H1 (cell line): ENCODE measurements around the gene GSTM3. TPM values are rescaled to one million over a fixed set of nuclear protein-coding genes. Genes with fewer than 3 reads are reported as not detected.

ENCODE experiments used
- CTCF ChIA-PET: fragments of 300-600 bp; sonication (Branson Sonifier 250); formaldehyde crosslinking; loops from one replicate; lab custom pipeline; 2021; ENCODE audit not compliant: partially characterized antibody; lab: Charles Lee
- POLR2A ChIA-PET: fragments of 300-600 bp; sonication (Branson Sonifier 250); formaldehyde crosslinking; loops from one replicate; lab custom pipeline; 2021; ENCODE audit warnings: inconsistent platforms; ENCODE audit not compliant: partially characterized antibody; lab: Charles Lee
- DNase-seq, 2 experiments: peaks; one replicate each; pipeline versions ENCODE4 v3.0.0 to v3.0.0-alpha.2; 2010 to 2022; ENCODE audit warnings: low spot score in 2 of 2, low read depth in 1 of 2, mixed read lengths in 1 of 2
- FAIRE-seq: peaks from 2 replicates; lab custom pipeline; 2011; peaks lifted over from hg19 to GRCh38; lab: Jason Lieb, UNC
- H2AFZ ChIP-seq: 2 replicates; pipeline ENCODE4 v1.8.1; 2012; ENCODE audit warnings: low read length, inconsistent platforms
- H2AK5ac ChIP-seq: 2 replicates; pipeline ENCODE4 v1.6.1; 2013; ENCODE audit warnings: low read depth, low read length
- H2BK120ac ChIP-seq: replicated peaks from 2 replicates; pipeline ENCODE3; 2013; ENCODE audit warnings: low read depth, low read length, inconsistent platforms
- H2BK12ac ChIP-seq: 2 replicates; pipeline ENCODE4 v1.6.1; 2013; ENCODE audit warnings: low read depth, low read length
- H2BK15ac ChIP-seq: 2 replicates; pipeline ENCODE4 v1.6.1; 2013; ENCODE audit warnings: low read length
- H2BK20ac ChIP-seq: 2 replicates; pipeline ENCODE4 v1.6.1; 2013; ENCODE audit warnings: low read length
- H2BK5ac ChIP-seq: 2 replicates; pipeline ENCODE4 v1.6.1; 2013; ENCODE audit warnings: low read depth, low read length
- H3K14ac ChIP-seq: 2 replicates; pipeline ENCODE4 v1.6.1; 2013; ENCODE audit warnings: inconsistent platforms; ENCODE audit not compliant: insufficient read length
- H3K18ac ChIP-seq: 2 replicates; pipeline ENCODE4 v1.6.1; 2013; ENCODE audit warnings: low read length; ENCODE audit errors: extremely low read depth
- H3K23ac ChIP-seq: 2 replicates; pipeline ENCODE4 v1.6.1; 2013; ENCODE audit warnings: inconsistent platforms; ENCODE audit not compliant: insufficient read length
- H3K23me2 ChIP-seq: 2 replicates; pipeline ENCODE4 v1.6.1; 2013; ENCODE audit warnings: low read depth, low read length
- H3K27ac ChIP-seq: 2 replicates; pipeline ENCODE4 v1.6.1; 2011; ENCODE audit warnings: low read depth, low read length, inconsistent platforms
- H3K27me3 ChIP-seq, 4 experiments: replicated peaks in 1 of 4; 1 replicate in 1 of 4; 2 replicates in 3 of 4; pipeline versions ENCODE4 v1.6.1 to v1.8.1; 2011 to 2013; ENCODE audit warnings: low read length in 3 of 4, mild to moderate bottlenecking in 3 of 4, inconsistent platforms in 2 of 4, mixed read lengths in 2 of 4, moderate library complexity in 1 of 4; ENCODE audit not compliant: control insufficient read depth in 3 of 4, insufficient read depth in 3 of 4; ENCODE audit errors: extremely low read depth in 1 of 4
- H3K36me3 ChIP-seq, 4 experiments: 2 replicates each; pipeline versions ENCODE4 v1.6.1 to v1.8.1; 2011 to 2013; ENCODE audit warnings: mild to moderate bottlenecking in 4 of 4, low read length in 3 of 4, moderate library complexity in 2 of 4, control low read depth in 1 of 4, inconsistent platforms in 1 of 4; ENCODE audit not compliant: insufficient read depth in 4 of 4, control insufficient read depth in 2 of 4
- H3K4ac ChIP-seq: replicated peaks from 2 replicates; pipeline ENCODE3; 2013; ENCODE audit warnings: low read length, low read depth, mixed read lengths, inconsistent platforms; ENCODE audit not compliant: insufficient read length
- H3K4me1 ChIP-seq, 4 experiments: replicated peaks in 1 of 4; 1 replicate in 1 of 4; 2 replicates in 3 of 4; pipeline versions ENCODE4 v1.6.1 to v1.8.1; 2011 to 2013; ENCODE audit warnings: low read length in 3 of 4, inconsistent platforms in 2 of 4, mixed read lengths in 1 of 4; ENCODE audit not compliant: insufficient read depth in 4 of 4, control insufficient read depth in 3 of 4
- H3K4me2 ChIP-seq, 2 experiments: 2 replicates each; pipeline versions ENCODE4 v1.6.1 to v1.8.1; 2011 to 2013; ENCODE audit warnings: low read depth in 2 of 2, low read length in 2 of 2, control low read depth in 1 of 2, inconsistent platforms in 1 of 2, mild to moderate bottlenecking in 1 of 2; ENCODE audit not compliant: insufficient read depth in 1 of 2
- H3K4me3 ChIP-seq, 4 experiments: fragments of 200-600, 300-600 bp in 1 of 4; sonication (generic), shearing (Covaris generic), sonication (Bioruptor Twin) in 1 of 4; 2 replicates each; pipeline versions ENCODE4 v1.5.1 to v1.8.1; 2011 to 2016; ENCODE audit warnings: low read length in 4 of 4, low read depth in 3 of 4, control low read depth in 2 of 4, inconsistent platforms in 2 of 4, mild to moderate bottlenecking in 2 of 4, mixed read lengths in 1 of 4, moderate library complexity in 1 of 4; ENCODE audit not compliant: insufficient read depth in 2 of 4; ENCODE audit errors: extremely low read depth in 1 of 4
- H3K56ac ChIP-seq: replicated peaks from 2 replicates; pipeline ENCODE3; 2013; ENCODE audit warnings: low read depth, mild to moderate bottlenecking, mixed read lengths, low read length, inconsistent platforms; ENCODE audit not compliant: insufficient read length
- H3K79me1 ChIP-seq: 2 replicates; pipeline ENCODE4 v1.6.1; 2013; ENCODE audit warnings: low read depth, low read length, control low read depth
- H3K79me2 ChIP-seq, 2 experiments: 2 replicates each; pipeline versions ENCODE4 v1.6.1 to v1.8.1; 2012 to 2013; ENCODE audit warnings: low read length in 2 of 2, mild to moderate bottlenecking in 2 of 2, inconsistent platforms in 1 of 2; ENCODE audit not compliant: insufficient read depth in 2 of 2, control insufficient read depth in 1 of 2
- H3K9ac ChIP-seq, 4 experiments: replicated peaks in 1 of 4; 1 replicate in 1 of 4; 2 replicates in 3 of 4; pipeline versions ENCODE4 v1.6.1 to v1.8.1; 2011 to 2013; ENCODE audit warnings: low read depth in 3 of 4, low read length in 3 of 4, control low read depth in 2 of 4, mild to moderate bottlenecking in 2 of 4, moderate library complexity in 2 of 4, inconsistent platforms in 1 of 4; ENCODE audit errors: extremely low read depth in 1 of 4
- H3K9me3 ChIP-seq, 2 experiments: 2 replicates each; pipeline versions ENCODE4 v1.6.1 to v1.8.1; 2012 to 2013; ENCODE audit warnings: mild to moderate bottlenecking in 2 of 2, moderate library complexity in 2 of 2, control low read depth in 1 of 2, inconsistent platforms in 1 of 2, low read depth in 1 of 2, low read length in 1 of 2, mixed read lengths in 1 of 2; ENCODE audit not compliant: insufficient read depth in 2 of 2
- H4K20me1 ChIP-seq, 2 experiments: replicated peaks in 1 of 2; 2 replicates each; pipeline versions ENCODE3 to v1.8.1; 2011 to 2013; ENCODE audit warnings: inconsistent platforms in 2 of 2, low read length in 2 of 2, mild to moderate bottlenecking in 1 of 2; ENCODE audit not compliant: insufficient read depth in 2 of 2, control insufficient read depth in 1 of 2
- H4K5ac ChIP-seq: 2 replicates; pipeline ENCODE4 v1.6.1; 2013; ENCODE audit warnings: low read length, low read depth, mixed read lengths, inconsistent platforms; ENCODE audit not compliant: insufficient read length
- H4K8ac ChIP-seq: 2 replicates; pipeline ENCODE4 v1.8.0; 2013; ENCODE audit warnings: mild to moderate bottlenecking, moderate library complexity, low read length, inconsistent platforms; ENCODE audit not compliant: insufficient read depth; ENCODE audit errors: extremely low read depth
- H4K91ac ChIP-seq: replicated peaks from 2 replicates; pipeline ENCODE3; 2013; ENCODE audit warnings: low read length, mixed read lengths, inconsistent platforms; ENCODE audit not compliant: insufficient read length
- SIRT6 ChIP-seq: IDR thresholded peaks from one replicate; pipeline ENCODE4 v1.7.1; 2012; ENCODE audit warnings: low read length, inconsistent platforms
- whole genome bisulfite sequencing, 2 experiments: shearing (Covaris generic) in 1 of 2; methylation state at CpG; one replicate each; pipeline versions ENCODE4 v1.1.6 to v1.1.7; 2013 to 2015; ENCODE audit warnings: low lambda C conversion rate in 2 of 2, mixed read lengths in 2 of 2, inconsistent platforms in 1 of 2, low coverage in 1 of 2, missing lambda C conversion rate in 1 of 2; ENCODE audit not compliant: insufficient replicate concordance in 2 of 2, insufficient coverage in 1 of 2, insufficient read length in 1 of 2; ENCODE audit errors: extremely low coverage in 1 of 2, missing lambda C conversion rate in 1 of 2; 5-methylcytosine and 5-hydroxymethylcytosine counted together
- polyA plus RNA-seq, 7 experiments: library from polyadenylated mRNA; depleted of rRNA in 3 of 7; stranded (reverse) in 5 of 7; unstranded in 2 of 7; fragments of >200 nt in 5 of 7; fragments of 200-250 nt in 2 of 7; gene quantifications; 1 replicate in 5 of 7; 2 replicates in 1 of 7; 4 replicates in 1 of 7; pipeline versions ENCODE4 v1.2.1 to v1.2.3, GENCODE V29; 2011 to 2013; ENCODE audit warnings: missing spikeins in 2 of 7, mixed read lengths in 2 of 7
- total RNA-seq: library from RNA; stranded (reverse); fragmentation: NEBNext Ultra II Directional; extraction: Animal tissue kit (Norgen Biotek cat#: 25700); gene quantifications from 2 replicates; pipeline ENCODE4 v1.2.1, GENCODE V29; 2021

The GSTM3 gene
- total and polyA plus RNA-seq, 2 of the 8 experiments (the other 6 are each of a cell fraction or from before 2014, with no cell fraction given): 2.2 to 5.1 TPM

DNA sequence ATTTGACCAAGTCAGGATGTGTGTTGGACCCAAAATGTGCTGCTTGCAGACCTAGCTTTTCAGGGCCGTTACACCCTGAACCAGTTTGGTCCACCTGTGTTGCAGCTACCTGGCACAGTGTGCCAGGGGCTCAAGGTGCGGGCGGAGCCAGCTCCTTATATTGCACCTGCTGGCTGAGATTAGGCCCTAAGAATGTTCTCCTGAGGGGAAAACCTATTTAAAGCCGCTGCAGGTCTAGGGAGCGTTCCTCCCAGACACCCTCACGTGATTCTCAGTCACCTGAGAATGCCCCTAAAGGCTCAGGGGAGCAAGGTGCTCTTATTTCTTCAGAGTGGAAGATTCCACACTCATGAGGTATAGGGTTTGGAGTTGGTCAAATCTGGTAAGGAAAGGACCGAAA is 12.0 kb downstream of the GSTM3 start:
- 95% methylated on average over 7 of the region's 7 CpGs; no CpG with 5 or more reads in 1 of the 2 experiments for WGBS, 2 experiments
- H4K91ac ChIP-seq: no peak overlapping the region
- H3K4me2 ChIP-seq: no peak overlapping the region
- FAIRE-seq (no peak), DNase-seq (no peak)
- H3K14ac ChIP-seq: no peak overlapping the region
- no peaks in the 10 kb centered on the region for H3K36me3 ChIP-seq
- H3K56ac ChIP-seq: no peak overlapping the region
- H3K18ac ChIP-seq: no peak overlapping the region
- H3K79me2 ChIP-seq: no peaks in the 10 kb centered on the region
- H2BK12ac ChIP-seq: no peak overlapping the region
- ChIA-PET POLR2A (interaction anchor here (1.0 kb wide), 1 partner anchor 10 kb away, joined by 5 read pairs; no protein-coding TSS in a partner anchor), CTCF (interaction anchor here (1.4 kb wide), 2 partner anchors 10 to 49 kb away, joined by 3 read pairs; no protein-coding TSS in a partner anchor)
- no peak overlapping the region for H2BK120ac ChIP-seq
- H2AFZ ChIP-seq: no peak overlapping the region
- no peaks in the 10 kb centered on the region for H4K20me1 ChIP-seq
- no peak overlapping the region for H4K5ac ChIP-seq
- peaks cover 7% of the 10 kb centered on the region in 2 experiments for H3K9me3 ChIP-seq
- H2BK20ac ChIP-seq: no peak overlapping the region
- H2AK5ac ChIP-seq: no peak overlapping the region
- H3K9ac ChIP-seq: no peak overlapping the region
- no peak overlapping the region for H4K8ac ChIP-seq
- H3K79me1 ChIP-seq: no peaks in the 10 kb centered on the region
- no peak overlapping the region for H3K4ac ChIP-seq
- no peaks in the 10 kb centered on the region for H3K4me1 ChIP-seq
- H2BK15ac ChIP-seq: no peak overlapping the region
- H3K27me3 ChIP-seq: peaks cover 0 to 2% (median 0%) of the 10 kb centered on the region in 4 experiments; a peak in 1 of 7 replicates
- no peak overlapping the region for H3K23ac ChIP-seq
- no peaks in the 10 kb centered on the region for H3K23me2 ChIP-seq
- H3K27ac ChIP-seq: no peak overlapping the region
- H3K4me3 ChIP-seq: no peak overlapping the region
- H2BK5ac ChIP-seq: no peak overlapping the region
- TF ChIP-seq SIRT6: no peak
